D721Med (cell line): Measurements from ENCODE around the gene AAR2.

Source experiments
- DNase-seq: peaks from one replicate; pipeline ENCODE4 v3.0.0; 2011; ENCODE audit warnings: low spot score; ENCODE audit not compliant: insufficient read length
- FAIRE-seq: peaks from 2 replicates; lab custom pipeline; 2011; peaks lifted over from hg19 to GRCh38; lab: Jason Lieb, UNC
- TF ChIP-seq, protein P1 (sequence below): IDR thresholded peaks from 2 replicates; pipeline ENCODE4 v1.5.1; 2012; ENCODE audit warnings: mild to moderate bottlenecking, control low read depth; ENCODE audit not compliant: insufficient read depth; ENCODE audit errors: missing control alignments

Gene AAR2

DNA sequence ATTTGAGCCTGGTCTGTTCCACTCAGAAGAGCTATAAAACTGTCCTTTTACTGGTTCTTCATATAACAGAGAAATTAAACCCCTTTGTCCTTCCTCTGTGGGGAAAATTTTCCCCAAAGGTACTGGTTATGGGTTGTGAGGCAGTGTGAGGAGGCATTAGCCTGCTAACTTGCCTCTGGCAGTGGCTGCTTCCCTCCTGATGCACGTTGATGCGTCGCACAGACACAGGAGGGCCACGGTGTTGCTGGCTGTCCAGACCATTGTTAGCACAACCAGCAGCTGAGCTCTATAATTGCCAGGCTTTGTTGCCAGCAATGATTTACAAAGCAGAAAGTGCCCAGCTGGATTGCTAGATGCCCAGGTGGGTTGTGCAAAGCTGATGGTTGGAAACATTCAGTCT, 10.1 kb downstream of the AAR2 start:
- no peak for FAIRE-seq
- DNase-seq: no peak
- TF ChIP-seq, protein P1, sequence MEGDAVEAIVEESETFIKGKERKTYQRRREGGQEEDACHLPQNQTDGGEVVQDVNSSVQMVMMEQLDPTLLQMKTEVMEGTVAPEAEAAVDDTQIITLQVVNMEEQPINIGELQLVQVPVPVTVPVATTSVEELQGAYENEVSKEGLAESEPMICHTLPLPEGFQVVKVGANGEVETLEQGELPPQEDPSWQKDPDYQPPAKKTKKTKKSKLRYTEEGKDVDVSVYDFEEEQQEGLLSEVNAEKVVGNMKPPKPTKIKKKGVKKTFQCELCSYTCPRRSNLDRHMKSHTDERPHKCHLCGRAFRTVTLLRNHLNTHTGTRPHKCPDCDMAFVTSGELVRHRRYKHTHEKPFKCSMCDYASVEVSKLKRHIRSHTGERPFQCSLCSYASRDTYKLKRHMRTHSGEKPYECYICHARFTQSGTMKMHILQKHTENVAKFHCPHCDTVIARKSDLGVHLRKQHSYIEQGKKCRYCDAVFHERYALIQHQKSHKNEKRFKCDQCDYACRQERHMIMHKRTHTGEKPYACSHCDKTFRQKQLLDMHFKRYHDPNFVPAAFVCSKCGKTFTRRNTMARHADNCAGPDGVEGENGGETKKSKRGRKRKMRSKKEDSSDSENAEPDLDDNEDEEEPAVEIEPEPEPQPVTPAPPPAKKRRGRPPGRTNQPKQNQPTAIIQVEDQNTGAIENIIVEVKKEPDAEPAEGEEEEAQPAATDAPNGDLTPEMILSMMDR: no peak

DNA sequence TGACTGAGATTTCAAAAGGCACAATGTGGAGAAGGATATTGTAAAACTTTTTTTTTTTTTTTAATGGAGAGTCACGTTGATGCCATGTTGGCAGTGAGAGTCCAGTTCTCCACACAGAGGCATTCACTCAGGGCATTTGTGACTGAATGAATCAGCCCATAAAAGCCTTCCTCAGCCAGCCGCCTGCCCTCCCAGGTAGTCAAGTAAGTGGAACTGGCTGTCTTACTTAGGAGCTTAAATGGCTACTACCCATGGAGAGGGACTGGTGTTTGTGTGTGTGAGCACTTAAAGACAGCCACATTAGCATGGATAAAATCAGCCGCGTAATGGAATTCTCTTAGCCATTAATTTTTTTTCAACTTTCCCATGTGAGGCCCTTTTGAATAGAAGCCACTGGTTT, 12.6 kb downstream of the AAR2 start:
- TF ChIP-seq, protein P1: no peak
- no peak for DNase-seq
- no peak for FAIRE-seq

DNA sequence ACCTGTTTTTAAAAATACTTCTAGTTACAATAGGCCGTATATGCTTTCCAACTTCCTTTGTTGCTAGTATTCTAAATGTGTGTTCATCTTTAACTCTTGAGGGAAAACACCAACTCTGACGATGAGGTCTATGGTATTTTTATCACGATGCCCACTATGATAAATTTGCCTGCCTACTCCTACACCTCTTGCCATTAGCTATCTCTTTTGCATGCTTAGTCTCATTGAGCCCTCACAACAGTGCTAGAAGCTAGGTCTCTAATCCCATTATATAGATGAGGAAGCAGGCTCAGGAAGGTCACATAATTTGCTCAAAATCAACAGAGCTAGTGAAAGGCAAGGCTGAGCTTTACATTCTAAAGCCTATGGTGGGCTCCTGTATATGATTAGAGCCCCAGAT, 13.2 kb downstream of the AAR2 start:
- DNase-seq: no peak
- no peak for FAIRE-seq
- TF ChIP-seq, protein P1: no peak

DNA sequence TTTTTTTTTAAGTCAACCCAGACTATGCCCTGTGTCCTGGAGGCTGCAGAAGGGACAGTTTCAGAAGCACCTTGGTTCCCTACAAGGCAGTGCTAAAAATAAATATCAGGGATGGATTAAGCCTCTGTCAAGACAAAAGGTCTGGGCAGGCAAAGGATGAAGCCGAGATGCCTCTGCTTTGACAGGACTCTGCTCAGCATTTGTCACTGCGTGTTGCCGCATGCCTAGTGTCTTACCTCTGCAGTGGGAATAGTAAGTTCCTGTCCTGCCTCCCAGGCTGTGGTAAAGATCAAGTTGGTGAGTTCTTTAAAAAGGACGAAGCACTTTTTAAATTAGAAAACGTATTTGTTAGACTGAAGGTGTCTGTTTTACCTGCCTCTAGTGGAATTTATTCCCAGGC, 15.1 kb downstream of the AAR2 start:
- FAIRE-seq (no peak), DNase-seq (no peak)

DNA sequence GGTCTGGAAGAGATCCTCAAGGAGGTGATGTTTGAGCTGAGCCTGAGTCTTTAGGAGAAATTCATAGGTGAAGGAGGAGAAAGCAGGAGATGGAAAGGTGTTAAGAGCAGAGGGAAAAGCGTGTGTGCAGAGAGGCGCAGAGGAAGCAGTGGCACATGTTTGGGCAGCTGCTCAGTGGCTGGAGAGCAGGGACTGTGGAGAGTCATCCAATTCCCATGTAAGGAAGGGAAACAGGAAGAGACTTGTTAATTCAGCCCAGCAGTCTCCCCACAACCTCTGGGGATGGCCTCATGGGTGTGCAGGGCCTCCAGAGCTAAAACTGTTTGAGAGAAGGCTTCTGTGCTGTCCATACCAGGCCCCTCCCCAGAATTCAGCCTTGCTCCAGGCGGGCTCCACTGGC, 16.2 kb downstream of the AAR2 start:
- DNase-seq: no peak
- FAIRE-seq: no peak
- TF ChIP-seq, protein P1: no peak

More for the DNA sequence above, 15.1 kb downstream of the AAR2 start:
- TF ChIP-seq, protein P1: no peak

DNA sequence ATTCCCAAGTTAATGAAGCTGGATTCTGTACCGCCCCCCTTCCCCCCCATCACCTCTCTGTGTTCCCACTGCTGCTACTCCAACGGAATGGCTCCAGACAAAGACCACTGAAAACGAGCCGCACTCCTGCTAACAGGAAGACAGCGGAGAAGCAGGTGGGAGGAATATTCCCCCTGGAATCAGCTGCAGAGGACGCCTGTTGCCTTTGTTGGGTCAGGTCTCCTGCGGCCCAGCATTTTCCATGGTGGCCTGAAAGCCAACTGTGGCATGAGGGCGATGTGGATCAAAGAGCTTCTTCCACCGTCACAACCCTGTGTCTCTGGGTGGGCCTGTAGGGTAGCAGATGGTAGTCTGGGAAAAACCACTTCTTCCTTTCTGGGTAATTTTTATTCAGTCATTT, 16.8 kb downstream of the AAR2 start:
- TF ChIP-seq, protein P1: no peak
- no peak for FAIRE-seq
- DNase-seq: no peak

DNA sequence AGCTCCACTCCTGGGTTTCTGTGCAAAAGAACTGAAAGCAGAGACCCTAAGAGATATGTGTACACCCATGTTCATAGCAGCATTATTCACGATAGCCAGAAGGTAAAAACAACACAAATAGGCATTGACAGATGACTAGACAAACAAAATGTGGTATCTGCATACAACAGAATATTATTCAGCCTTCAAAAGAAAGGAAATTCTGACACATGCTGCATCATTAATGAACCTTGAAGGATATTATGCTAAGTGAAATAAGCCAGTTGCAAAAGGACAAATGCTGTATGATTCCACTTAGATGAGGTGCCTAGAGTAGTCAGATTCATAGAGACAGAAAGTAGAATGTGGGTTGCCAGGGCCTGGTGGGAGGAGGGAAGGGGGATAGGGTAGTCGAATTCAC, 17.8 kb downstream of the AAR2 start:
- TF ChIP-seq, protein P1: no peak
- FAIRE-seq (no peak), DNase-seq (no peak)
